NCI-H345 treated with DMSO at 0.1 percent for 48 hours (cell line): ENCODE measurements around the gene RNASEH2B.
A peak's percentile ranks its signal among the peaks of the same experiment; 100 is the strongest.

Source experiments
- DNase-seq: peaks from one replicate; lab custom pipeline; 2025; ENCODE audit not compliant: unreplicated experiment; lab: John Stamatoyannopoulos, UW

The RNASEH2B gene

DNA sequence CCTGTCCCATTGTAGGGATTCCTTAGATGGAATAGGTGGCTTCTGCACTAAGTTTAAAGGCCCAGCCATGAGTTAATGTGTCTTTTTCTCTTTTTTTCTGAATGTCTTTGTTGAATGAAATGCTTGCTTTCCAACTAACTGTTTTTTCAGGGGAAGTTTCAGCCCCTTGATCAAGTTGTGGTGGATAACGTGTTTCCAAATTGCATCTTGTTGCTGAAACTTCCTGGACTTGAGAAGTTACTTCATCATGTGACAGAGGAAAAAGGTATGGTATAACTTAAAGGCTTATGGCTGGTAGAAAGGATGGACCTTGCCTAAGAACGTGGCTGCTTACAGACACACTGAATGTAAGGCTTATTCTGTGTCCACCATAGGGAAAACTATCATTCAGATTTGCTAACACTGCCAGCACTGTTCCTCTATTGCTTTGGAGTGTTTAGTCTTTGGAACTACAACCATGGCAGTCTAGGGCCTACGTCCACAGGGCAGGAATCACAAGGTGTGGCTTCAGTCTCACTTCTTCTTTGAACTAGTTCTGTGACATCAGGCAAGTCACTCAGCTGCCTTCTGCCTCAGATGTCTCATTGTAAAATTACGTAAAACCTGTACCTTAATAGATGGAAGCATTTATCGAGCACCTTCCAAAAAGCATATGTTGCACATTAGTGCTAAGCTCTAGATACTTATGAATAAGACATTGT, 25.3 kb downstream of the RNASEH2B start:
- DNase-seq: no peak

DNA sequence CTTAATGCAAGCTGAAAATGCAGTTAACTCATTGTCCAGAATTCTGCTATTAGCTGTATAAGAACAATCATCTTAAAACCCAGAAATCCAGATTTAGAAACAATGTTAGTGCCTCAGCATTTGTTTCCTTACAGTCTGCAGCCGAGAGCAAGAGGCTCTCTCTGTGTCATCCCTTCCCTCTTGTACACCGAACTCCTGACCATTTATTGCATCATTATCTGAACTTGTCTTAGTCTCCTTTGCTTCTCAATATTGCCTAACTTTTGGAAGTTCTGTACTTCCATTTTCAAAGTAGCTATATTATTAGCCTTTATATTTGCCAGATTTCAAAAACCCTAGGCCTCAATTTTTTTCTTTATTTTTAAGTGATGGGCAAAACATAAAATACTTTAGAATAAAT, 27.1 kb downstream of the RNASEH2B start:
- no peak for DNase-seq

DNA sequence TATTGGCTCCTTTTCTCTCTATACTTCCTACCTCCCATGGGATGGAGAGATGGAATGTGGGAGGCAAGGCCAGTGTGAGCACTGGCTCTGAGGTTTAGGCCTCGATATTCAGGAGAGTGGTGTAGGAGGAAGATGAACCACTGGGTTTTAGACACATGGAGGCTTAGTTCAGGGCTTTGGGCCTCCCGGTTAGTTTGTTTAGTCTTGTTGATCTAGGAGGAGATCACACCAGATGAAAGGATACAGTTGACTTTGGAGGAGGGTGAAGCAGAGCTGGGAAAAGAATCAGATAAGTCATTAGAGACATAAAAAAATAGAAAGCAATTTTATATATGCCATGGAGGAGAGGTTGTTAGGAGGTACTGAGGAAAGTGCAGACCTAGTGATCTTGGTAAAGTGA, 30.9 kb downstream of the RNASEH2B start:
- DNase-seq: no peak

DNA sequence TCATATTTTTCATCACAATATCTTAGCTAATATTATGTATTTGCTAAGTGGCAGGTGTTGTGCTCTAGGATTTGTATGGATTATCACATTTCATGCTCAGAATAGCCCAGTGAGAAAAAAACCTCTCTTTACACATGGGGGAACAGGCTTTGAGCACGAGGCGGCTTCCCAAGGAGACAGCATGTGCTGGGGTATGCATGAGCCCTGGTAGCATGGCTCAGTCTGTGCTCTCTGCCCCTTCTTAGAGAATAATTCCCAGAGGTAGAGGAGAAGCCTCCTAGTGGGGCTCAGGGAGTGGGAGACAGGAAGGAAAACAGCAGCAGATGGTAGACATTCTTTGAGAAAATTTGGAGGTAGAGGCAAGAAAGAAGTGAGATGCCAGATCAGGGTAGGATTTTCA, 31.6 kb downstream of the RNASEH2B start:
- no peak for DNase-seq

DNA sequence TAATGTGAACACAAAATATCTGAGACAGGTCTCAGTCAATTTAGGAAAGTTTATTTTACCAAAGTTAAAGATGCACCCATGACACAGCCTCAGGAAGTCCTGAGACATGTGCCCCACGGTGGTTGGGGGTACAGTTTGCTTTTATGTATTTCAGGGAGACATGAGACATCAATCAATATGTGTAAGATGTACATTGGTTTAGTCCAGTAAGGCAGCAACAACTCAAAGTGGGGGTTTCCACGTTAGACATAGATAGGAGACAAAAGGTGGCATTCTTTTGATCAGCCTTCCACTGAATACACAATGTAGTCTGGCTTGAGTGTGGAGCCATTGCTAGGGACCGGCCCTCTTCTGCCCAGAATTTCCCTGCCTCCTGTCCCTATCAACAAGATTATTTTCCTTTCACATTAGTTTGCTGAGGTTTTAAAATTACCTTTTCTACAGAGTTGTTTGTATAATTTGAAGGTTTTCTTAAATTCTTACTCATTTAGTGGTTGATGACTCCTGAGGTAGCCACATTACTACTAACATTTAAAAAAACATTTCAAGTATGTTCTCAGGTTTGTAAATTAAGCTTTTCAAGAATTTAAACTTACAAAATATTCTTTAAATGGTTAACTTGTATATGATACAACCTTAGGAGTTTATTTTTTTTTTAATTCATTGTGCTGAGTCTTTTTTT, 33.2 kb downstream of the RNASEH2B start:
- DNase-seq: no peak

DNA sequence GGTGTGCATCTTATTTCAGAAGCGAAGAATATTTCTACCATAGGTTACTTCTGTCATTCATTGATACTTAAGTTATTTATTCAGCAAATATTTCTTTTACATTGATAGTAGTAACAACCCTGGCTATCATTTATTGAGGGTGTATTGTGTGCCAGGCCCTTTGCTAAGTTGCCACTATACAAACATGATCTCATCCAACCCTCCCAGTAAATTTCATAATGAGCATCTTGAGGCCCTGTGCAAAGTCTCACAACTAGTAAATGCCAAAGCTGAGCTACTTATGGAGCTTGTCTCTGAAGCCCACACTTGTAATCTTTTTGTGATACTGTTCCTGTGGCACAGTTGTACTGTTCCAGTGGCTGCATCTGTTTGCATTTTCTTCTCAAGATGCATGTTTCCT, 36.1 kb downstream of the RNASEH2B start:
- no peak for DNase-seq

DNA sequence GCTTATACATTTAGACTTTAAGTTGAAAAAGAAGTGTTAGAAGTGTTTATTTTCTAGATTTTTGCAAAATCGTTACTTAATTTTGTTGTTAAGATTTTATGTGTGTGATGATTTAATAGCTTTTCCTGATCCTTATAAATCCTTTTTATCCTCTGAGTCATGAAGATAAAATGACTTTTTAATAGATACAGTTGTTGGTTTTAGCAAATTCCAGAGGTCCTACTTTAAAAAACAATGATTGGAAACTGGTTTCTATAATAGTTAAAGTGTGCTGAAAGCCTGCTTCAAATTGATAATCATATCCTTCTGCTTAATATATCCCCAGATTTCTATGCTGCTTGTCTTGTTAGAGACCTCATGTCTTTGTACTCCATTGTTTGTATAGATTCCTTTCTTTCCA, 39.0 kb downstream of the RNASEH2B start:
- no peak for DNase-seq

DNA sequence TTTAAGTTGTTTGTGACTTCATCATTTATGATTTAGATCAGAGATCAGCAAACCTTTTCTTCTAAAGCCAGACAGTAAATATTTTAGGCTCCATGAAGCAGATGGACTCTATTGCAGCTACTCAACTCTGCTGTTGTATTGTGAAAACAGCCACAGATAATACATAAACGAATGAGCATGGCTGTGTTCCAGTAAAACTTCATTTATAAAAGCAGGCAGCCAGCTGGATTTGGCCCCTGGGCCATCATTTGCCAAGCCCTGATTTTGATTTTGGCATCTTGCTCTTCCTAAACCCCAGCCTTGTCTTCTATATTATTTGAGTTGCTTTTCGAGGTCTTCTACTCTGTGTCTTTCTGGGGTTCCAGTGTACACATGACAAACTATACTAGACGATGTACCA, 41.3 kb downstream of the RNASEH2B start:
- no peak for DNase-seq

DNA sequence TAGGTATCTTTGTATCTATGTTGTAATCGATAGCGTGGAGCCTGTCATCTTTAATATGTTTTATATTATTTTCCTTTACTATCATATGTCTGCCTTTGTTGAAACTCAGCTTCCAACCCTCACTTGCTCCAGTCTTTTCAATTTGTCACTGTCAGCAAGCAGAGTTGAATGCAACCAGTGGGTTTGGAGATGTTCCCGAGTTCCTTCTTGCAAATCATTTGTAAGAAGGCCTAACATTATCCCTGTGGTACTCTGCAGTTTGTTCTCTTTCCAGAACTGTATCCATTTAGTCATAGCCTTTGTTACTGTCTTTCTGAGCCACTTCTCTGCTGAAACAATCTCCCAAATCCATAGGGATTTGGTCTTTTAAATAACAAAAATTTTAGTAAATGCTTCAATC, 41.8 kb downstream of the RNASEH2B start:
- DNase-seq: no peak

DNA sequence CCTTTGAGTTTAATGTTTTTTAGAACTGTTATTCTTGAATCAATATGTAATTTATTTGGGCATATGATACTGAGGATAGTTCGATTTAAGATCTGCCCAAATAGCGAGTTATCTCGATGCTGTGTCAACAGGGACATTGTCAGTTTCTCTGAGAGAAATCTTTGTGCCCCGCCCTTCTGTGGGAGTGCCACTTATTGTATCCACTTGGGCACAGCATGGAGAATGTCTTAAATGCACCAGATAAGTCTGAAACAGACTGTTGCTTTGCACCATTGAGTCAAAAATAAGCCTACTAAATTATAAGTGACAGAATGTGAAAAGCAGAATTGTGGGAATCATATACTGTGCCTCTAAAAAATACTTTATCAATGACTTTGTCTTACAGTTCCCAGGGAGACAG, 45.6 kb downstream of the RNASEH2B start:
- no peak for DNase-seq

DNA sequence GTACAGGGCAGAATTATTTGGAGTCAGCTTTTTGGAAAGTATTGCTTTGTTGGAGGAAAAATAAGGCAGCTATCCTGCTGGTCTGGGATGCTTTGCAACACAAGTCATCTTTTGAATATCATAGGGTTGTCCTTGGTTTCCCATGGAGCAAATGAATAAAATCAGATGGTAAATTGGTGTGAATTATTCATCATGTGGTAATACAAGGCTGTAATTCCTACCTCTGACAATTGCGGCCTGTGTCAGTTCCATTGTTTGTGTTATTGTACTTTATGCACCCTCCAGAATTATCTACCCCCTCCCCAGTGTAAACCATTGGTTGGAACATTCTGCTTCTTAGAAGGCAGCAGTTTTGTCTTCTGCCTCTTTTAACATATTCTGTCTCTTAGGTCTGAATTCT, 46.2 kb downstream of the RNASEH2B start:
- no peak for DNase-seq

DNA sequence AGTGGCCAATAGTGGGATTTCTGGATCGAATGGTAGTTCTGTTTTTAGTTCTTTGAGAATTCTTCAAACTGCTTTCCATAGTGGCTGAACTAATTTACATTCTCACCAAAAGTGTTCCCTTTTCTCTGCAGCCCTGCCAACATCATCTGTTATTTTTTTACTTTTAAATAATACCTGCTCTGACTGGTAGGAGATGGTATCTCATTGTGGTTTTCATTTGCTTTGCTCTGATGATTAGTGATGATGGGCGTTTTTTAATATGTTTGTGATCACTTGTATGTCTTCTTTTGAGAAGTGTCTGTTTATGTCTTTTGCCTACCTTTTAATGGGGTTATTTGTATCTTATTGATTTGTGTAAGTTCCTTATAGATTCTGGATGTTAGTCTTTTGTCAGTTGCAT, 48.0 kb downstream of the RNASEH2B start:
- DNase-seq: no peak

DNA sequence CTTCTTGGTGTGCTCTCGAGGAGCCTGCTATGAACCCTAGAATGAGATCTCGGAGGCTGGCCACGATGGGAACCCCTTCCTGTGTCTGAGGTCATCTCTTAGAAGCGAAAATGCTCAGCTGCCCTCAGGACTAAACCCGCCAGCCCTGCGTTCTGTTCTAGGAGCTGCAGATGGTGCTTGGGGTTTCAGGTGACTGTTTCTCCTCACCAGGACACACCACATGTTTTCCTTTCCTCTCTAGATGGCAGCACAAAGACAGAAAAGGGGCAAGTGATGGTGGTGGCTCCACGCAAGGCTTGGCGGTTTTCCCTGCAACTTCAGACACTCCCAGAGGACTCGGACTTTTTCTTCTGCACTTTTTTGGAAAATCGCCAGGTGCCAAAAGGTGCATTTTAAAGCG, 60.1 kb downstream of the RNASEH2B start:
- no peak for DNase-seq

DNA sequence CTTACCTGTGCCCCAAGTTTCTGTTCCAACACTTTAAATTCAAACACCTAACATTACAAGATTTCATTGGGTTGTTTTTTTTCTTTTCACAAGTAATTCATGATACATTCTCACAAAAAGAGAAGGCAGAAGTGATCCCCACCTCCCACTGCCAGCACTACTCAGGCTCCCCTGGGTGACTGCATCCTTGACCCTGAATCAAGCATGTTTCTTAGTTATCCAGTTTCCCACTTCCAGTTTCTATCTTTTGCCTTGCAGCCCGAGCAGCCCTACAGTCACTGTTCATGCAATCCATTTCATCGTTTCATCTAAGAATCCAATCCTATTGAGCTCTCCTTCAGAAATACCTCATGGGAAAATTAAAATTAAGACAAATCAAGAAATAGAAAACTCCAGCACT, 61.4 kb downstream of the RNASEH2B start:
- no peak for DNase-seq

DNA sequence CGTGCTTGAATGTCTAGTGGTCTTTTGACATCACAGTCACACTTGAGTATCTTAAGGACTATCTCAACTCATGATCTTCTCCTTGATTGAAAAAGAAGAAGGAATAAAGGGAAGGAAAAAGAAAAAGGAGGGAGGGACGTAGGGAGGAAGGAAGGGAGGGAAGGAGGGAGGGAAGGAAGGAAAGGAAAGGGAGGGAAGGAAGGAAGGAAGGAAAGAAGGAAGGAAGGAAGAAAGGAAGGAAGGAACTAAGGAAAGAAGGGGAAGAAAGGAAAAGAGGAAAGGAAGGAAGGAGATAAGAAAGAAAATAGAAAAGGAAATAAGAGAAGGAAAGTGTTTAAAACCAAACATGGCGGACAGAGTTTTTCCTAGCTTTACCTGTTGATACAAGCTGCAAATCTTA, 64.7 kb downstream of the RNASEH2B start:
- DNase-seq: no peak

DNA sequence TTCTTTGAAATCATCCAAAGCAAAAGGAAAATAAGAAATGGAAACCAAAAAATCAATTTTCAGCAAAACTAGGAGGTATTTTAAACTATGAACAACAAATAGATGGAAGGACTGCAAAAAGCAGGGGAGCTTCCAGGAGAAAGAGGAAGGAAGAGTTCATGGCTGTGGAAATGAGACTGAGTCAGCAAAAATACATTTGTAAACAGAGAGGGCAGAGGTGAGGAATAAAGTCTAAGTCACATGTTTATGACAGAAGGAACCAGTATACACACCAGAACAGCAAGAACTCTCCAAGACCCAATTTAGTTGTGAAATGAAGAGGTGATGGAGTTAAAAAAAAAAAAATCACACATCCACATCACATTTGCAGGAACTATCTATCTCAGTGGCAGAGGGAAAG, 69.6 kb downstream of the RNASEH2B start:
- no peak for DNase-seq

DNA sequence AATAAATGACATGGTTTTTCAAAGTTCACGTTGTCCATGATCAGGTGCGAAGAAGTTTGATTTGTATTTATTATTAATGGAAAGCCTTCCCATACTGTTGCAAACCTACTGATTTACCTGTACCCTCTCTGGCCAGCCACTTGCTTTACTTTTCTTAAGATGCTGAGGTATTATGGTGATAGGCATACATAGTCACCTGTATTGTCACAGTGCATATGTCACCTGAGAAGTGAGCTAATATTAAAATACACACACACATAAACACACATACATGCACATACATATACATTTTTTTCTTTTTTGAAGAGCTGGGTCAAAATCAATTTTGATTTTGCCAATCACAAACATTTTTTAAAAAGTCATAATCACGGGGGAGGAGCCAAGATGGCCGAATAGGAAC, 72.1 kb downstream of the RNASEH2B start:
- DNase-seq: no peak

DNA sequence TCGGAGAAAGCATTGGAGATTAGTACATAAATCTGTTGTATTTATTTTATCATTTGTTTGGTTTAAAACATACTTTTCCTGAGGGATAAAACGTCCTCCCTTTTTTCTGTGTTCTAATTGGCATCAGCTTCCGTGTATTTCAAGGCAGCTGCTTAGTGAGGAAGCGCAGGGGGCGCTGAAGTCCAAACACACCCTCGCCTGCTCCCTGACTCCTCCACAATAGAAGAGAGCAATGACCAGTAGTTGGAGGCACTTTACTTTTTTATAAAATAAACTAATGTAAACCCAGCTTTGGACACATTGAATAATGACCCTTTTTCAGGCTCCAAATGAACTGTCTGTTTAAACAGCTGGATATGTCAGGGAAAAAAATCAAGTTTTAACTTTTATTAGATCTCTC, 79.9 kb downstream of the RNASEH2B start:
- DNase-seq: peak; percentile 31

DNA sequence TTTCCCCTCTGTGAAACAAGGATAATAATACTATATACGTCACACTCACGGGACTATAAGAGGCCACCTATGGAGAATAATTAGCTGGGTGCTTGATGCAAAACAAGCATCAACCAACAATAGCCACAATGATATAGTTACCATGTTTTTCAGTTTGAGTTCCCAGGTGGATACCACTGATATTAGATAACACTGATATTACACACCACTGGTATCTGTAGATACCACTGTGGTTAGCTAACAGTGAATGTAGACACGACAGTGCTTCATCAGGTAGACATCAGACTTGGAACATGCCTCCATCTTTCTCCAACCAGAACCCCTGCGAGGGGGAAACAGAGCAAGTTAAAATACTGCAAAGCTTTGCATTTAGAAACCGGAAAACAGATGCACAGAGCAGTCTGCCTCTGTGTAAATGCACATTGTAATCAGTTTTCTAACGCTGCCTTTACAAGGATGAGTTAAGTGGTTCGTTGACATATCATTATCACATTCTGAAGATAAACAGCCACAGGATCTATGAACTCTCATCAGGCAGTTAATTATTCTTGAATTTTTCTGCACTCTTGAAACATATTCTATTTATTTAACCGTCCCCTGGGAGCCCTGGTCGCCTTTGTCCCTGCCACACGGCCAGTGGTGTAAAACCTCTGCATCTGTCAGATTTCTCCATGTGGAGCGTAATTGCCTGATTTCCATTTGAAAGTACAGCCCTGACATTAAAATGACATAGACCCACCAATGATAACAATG, 80.7 kb downstream of the RNASEH2B start:
- peak; percentile 64 for DNase-seq

DNA sequence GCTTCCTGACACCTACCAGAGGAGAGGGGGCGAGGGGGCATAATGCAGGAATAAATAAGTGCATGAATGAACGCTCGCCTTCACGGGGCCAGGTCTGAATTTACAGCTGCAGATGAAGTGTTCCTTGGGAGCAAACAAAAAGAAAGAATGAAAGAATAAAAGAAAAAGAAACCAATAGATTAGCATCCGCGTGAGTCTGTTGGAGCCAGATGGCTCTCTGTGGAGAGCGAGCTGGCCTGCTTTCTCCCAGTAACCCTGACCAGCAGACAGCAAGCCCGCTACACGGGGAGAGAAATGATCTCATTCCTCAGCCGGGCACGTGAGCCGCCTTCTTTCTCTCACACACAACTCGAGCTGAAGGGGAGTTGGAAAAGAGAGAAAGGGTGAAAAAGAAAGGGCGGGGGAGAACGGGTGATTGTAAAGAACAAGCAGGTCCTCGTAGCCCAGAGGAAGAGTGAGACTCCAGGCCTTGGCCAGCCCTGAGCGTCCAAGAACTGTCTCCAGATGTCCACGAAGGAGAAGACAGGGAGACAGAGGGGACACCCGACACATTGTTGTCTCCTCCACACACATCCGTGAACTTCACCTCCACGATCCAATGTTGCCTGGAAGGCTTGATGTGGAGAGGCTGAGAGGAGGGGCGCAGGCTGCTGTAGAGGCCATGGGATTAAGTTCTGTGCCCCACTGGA, 81.4 kb downstream of the RNASEH2B start:
- no peak for DNase-seq

DNA sequence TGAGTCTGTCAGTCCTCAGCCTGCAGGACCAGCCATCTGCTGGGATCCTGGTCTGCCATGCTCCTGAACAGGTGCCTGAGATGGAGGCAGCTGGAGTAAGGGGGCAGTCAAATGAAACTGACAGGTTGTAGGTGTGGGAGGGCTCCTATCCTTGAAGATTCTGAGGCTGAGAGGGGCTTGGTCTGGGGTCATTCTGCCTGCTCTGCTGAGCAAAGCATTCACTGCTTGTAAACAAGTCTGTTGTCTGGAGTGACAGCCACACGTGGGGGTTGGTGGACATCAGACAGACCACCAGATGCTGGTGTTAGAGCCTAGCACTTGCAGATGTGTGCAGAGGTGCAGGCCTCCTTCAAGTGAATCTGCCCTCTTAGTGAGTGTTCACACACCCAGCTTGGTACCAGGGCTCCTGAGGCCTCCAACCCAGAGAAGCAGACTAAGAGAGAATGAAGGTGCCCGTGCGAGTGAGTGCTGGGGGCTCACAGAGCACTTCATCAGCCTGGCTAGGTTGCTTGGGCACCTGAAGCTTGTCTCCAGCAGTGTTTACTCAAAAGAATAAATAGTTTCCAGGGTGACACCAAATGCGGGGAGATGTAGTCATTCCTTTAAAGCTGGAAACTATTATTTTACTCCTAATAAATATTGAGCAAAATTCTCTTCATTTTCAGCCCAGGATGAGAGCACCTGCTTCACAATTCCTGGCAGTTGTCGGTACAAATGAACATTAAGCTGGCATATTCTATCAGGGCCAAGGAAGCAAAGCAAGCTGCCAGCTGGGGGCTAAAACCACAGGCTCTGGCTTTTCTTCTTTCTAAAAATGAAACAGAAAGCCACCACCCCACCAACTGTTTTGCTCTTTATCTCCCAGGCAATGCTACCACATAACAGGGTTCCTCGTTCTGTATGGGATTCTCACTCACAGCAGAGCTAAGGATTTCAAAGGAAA, 82.3 kb downstream of the RNASEH2B start:
- DNase-seq: no peak
